GM12878 (cell line): ENCODE measurements around the gene RACK1. TPM values are rescaled to one million over a fixed set of nuclear protein-coding genes. Genes with fewer than 3 reads are reported as not detected.

Source experiments
- BACH1 ChIP-seq: fragments of 450-650 bp; IDR thresholded peaks from 2 replicates; pipeline ENCODE4 v1.6.1; 2017; ENCODE audit warnings: mild to moderate bottlenecking, borderline replicate concordance
- DPF2 ChIP-seq: fragments of 450-650 bp; IDR thresholded peaks from 2 replicates; pipeline ENCODE4 v1.6.1; 2017; ENCODE audit warnings: mild to moderate bottlenecking
- POLR2AphosphoS2 ChIP-seq: IDR thresholded peaks from 2 replicates; pipeline ENCODE4 v1.6.1; 2011; ENCODE audit warnings: low read depth, mild to moderate bottlenecking, low read length, improper control_type of control experiment, moderate library complexity
- RUNX3 ChIP-seq: IDR thresholded peaks from 2 replicates; pipeline ENCODE4 v1.6.1; 2012; ENCODE audit warnings: low read length, inconsistent platforms
- SMARCA5 ChIP-seq: fragments of 450-650 bp; IDR thresholded peaks from 2 replicates; pipeline ENCODE4 v1.6.1; 2017; ENCODE audit warnings: mild to moderate bottlenecking
- SP1 ChIP-seq: IDR thresholded peaks from one replicate; pipeline ENCODE4 v1.6.1; 2011; ENCODE audit warnings: low read depth, low read length
- ZBED1 ChIP-seq: IDR thresholded peaks from 2 replicates; pipeline ENCODE4 v1.6.1; 2016; ENCODE audit warnings: borderline replicate concordance
- polyA plus RNA-seq, 11 experiments: library from polyadenylated mRNA; depleted of rRNA in 4 of 11; unstranded in 6 of 11; stranded (reverse) in 5 of 11; fragments of >200 nt; fragmentation: Nextera tagmentation in 4 of 11; fragmentation: Illumina TruSeq in 1 of 11; extraction: Ambion mirVana in 4 of 11; extraction: Trizol in 1 of 11; gene quantifications; 1 replicate in 1 of 11; 2 replicates in 10 of 11; pipeline versions ENCODE4 v1.2.1 to v1.2.3, GENCODE V29; 2011 to 2016; ENCODE audit warnings: inconsistent platforms in 2 of 11, missing spikeins in 2 of 11, low read depth in 1 of 11
- total RNA-seq, 4 experiments: library from RNA; depleted of rRNA in 3 of 4; stranded (reverse); fragments of >200 nt in 3 of 4; fragmentation: Illumina TruSeq in 1 of 4; extraction: Trizol in 1 of 4; gene quantifications; 2 replicates each; pipeline versions ENCODE4 v1.2.1 to v1.2.3, GENCODE V29; 2013 to 2021
- TF ChIP-seq, protein P1 (sequence below): fragments of 450-650 bp; formaldehyde crosslinking; IDR thresholded peaks from 2 replicates; pipeline ENCODE4 v1.4.0; 2022; ENCODE audit warnings: mild to moderate bottlenecking, moderate library complexity

The RACK1 gene
- total and polyA plus RNA-seq, 10 of the 15 experiments (the other 5 are each of a cell fraction or from before 2014, with no cell fraction given): 1,365 to 6,584 (median 4,167) TPM

DNA sequence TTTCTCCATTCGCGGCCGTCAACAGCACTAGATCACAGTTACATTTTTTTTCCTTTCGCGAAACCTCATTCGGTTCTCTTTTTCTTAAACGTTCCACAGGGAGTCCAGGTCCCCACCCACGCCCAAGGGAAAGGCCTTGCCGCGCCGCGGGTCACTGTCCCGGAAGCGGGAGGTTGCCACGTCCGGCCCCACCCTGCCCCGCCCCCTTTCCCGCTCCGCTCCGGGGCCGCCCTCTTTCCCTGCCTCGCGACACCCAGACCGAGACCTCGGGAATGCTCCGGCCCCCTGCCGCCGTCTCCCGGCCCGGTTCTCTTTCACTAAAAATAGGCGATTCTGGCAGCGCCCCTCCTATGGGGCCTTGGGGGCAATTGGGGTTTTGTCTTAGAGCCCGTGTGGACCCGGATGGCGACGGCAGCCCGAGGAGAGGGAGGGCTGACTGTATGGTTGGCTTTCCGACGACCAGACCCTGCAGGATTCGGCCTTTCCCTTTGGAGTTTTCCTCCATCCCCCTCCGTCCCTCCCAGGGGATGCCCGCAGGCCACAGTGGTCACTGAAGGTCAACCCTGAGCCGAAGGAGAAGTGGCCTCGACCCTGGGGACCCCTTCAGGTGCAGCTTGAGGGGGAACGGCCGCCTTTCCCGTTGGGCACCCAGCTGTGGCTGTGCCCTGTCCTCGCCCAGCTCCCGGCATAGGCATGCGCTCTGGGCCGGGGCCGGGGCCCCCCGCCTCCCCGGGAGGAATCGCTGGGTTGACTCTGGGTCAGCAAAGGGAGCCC, 2.8 kb upstream of the RACK1 start (continued):
- TF ChIP-seq DPF2: peak; percentile 45
- TF ChIP-seq, protein P1, sequence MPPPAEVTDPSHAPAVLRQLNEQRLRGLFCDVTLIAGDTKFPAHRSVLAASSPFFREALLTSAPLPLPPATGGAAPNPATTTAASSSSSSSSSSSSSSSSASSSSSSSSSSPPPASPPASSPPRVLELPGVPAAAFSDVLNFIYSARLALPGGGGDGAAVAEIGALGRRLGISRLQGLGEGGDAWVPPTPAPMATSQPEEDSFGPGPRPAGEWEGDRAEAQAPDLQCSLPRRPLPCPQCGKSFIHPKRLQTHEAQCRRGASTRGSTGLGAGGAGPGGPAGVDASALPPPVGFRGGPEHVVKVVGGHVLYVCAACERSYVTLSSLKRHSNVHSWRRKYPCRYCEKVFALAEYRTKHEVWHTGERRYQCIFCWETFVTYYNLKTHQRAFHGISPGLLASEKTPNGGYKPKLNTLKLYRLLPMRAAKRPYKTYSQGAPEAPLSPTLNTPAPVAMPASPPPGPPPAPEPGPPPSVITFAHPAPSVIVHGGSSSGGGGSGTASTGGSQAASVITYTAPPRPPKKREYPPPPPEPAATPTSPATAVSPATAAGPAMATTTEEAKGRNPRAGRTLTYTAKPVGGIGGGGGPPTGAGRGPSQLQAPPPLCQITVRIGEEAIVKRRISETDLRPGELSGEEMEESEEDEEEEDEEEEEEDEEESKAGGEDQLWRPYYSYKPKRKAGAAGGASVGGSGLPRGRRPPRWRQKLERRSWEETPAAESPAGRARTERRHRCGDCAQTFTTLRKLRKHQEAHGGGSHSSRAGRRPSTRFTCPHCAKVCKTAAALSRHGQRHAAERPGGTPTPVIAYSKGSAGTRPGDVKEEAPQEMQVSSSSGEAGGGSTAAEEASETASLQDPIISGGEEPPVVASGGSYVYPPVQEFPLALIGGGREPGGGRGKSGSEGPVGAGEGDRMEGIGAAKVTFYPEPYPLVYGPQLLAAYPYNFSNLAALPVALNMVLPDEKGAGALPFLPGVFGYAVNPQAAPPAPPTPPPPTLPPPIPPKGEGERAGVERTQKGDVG (CRISPR knock-in tag): no peak
- peak; percentile 57; the same call in 1 of the 2 replicates for TF ChIP-seq RUNX3
- TF ChIP-seq ZBED1: peak; percentile 47; the same call in 1 of the 2 replicates
- TF ChIP-seq BACH1: 0 out of 2 replicates have a peak, but pooled peaks have one; percentile 24
- no peak for TF ChIP-seq SP1
- TF ChIP-seq POLR2AphosphoS2: peak; percentile 49; the same call in 1 of the 2 replicates
- TF ChIP-seq SMARCA5: no peak; the same call in 1 of the 2 replicates
